WERI-Rb-1 (cell line): ENCODE data around the gene CADM1.

Source experiments
- DNase-seq: peaks from one replicate; pipeline ENCODE4 v3.0.0-alpha.2; 2020
- H3K27ac ChIP-seq: fragments of 250-450 bp; sonication (Bioruptor Pico); 2 replicates; pipeline ENCODE4 v1.5.1; 2020; ENCODE audit warnings: mild to moderate bottlenecking, moderate library complexity
- H3K27me3 ChIP-seq: fragments of 250-450 bp; sonication (Bioruptor Pico); 2 replicates; pipeline ENCODE4 v1.5.1; 2021; ENCODE audit warnings: mild to moderate bottlenecking, low read depth, moderate library complexity; ENCODE audit not compliant: insufficient read depth, severe bottlenecking
- H3K36me3 ChIP-seq: fragments of 250-450 bp; sonication (Bioruptor Pico); 2 replicates; pipeline ENCODE4 v1.5.1; 2020; ENCODE audit warnings: mild to moderate bottlenecking, moderate library complexity
- H3K4me3 ChIP-seq: 2 replicates; pipeline ENCODE4 v1.5.1; 2011; ENCODE audit warnings: low read depth, mild to moderate bottlenecking, control low read depth, low read length
- H3K9me3 ChIP-seq: fragments of 250-450 bp; sonication (Bioruptor Pico); 2 replicates; pipeline ENCODE4 v1.5.1; 2021; ENCODE audit warnings: mild to moderate bottlenecking, moderate library complexity; ENCODE audit not compliant: severe bottlenecking
- CTCF ChIP-seq: IDR thresholded peaks from 2 replicates; pipeline ENCODE4 v1.5.1; 2011; ENCODE audit warnings: low read depth, mild to moderate bottlenecking, control low read depth, inconsistent platforms, low read length

Gene CADM1

GRCh38 chr11:115447273-115447864 lies 56.8 kb downstream of the CADM1 start:
- Histone ChIP-seq H3K27ac (no peak overlapping the region), H3K36me3 (no peaks in the 10 kb centered on the region), H3K9me3 (peaks cover 13% of the 10 kb centered on the region), H3K4me3 (no peak overlapping the region), H3K27me3 (no peaks in the 10 kb centered on the region)
- DNase-seq = no peak
- TF ChIP-seq CTCF = no peak

- Histone ChIP-seq H3K27me3 (no peaks in the 10 kb centered on the region), H3K9me3 (peaks cover 13% of the 10 kb centered on the region), H3K36me3 (no peaks in the 10 kb centered on the region), H3K27ac (no peak overlapping the region), H3K4me3 (no peak overlapping the region)
- no peak for DNase-seq
- no peak for TF ChIP-seq CTCF
Measured at GRCh38 chr11:115446214-115446613, 58.0 kb downstream of the CADM1 start.

GRCh38 chr11:115444542-115444941 lies 59.7 kb downstream of the CADM1 start:
- no peak overlapping the region for H3K4me3 ChIP-seq
- TF ChIP-seq CTCF = no peak
- no peak for DNase-seq
- H3K9me3 ChIP-seq = peaks cover 13% of the 10 kb centered on the region
- H3K27me3 ChIP-seq = no peaks in the 10 kb centered on the region
- H3K36me3 ChIP-seq = no peaks in the 10 kb centered on the region
- H3K27ac ChIP-seq = no peak overlapping the region

- no peak overlapping the region for H3K4me3 ChIP-seq
- DNase-seq = no peak
- no peaks in the 10 kb centered on the region for H3K27me3 ChIP-seq
- no peak overlapping the region for H3K27ac ChIP-seq
- no peak for TF ChIP-seq CTCF
- H3K9me3 ChIP-seq = no peaks in the 10 kb centered on the region
- H3K36me3 ChIP-seq = no peaks in the 10 kb centered on the region
Measured at GRCh38 chr11:115439969-115440540, 64.2 kb downstream of the CADM1 start.

- Histone ChIP-seq H3K27ac (no peak overlapping the region), H3K27me3 (no peaks in the 10 kb centered on the region), H3K36me3 (no peaks in the 10 kb centered on the region), H3K9me3 (no peaks in the 10 kb centered on the region), H3K4me3 (no peak overlapping the region)
- no peak for TF ChIP-seq CTCF
- no peak for DNase-seq
Measured at GRCh38 chr11:115439385-115439784, 64.8 kb downstream of the CADM1 start.
